Panc1 (cell line): ENCODE data around the gene TNRC6A. TPM values are rescaled to one million over a fixed set of nuclear protein-coding genes. Genes with fewer than 3 reads are reported as not detected.

ENCODE experiments used
- ATAC-seq: fragments of 200-7000 bp; cut with Tn5 transposase; 2 replicates; pipeline ENCODE4 v1.9.1; 2020; ENCODE audit warnings: mild to moderate bottlenecking, moderate library complexity
- BruUV-seq: library from RNA; stranded (reverse); fragments of 400-500 nt; replicated peaks from 2 replicates; lab custom pipeline; 2021; lab: Mats Ljungman, UMichigan
- CTCF ChIA-PET: fragments of 300-600 bp; sonication (Branson Sonifier 250); formaldehyde crosslinking; loops from one replicate; lab custom pipeline; 2022; ENCODE audit warnings: antibody characterized with exemption; lab: Charles Lee
- POLR2A ChIA-PET: fragments of 300-600 bp; sonication (Branson Sonifier 250); formaldehyde crosslinking; loops from one replicate; lab custom pipeline; 2022; ENCODE audit warnings: antibody characterized with exemption; lab: Charles Lee
- DNase-seq: peaks from one replicate; pipeline ENCODE4 v3.0.0-alpha.2; 2010; ENCODE audit warnings: low read depth, low spot score
- H3K27ac ChIP-seq: 2 replicates; pipeline ENCODE4 v1.5.1; 2011; ENCODE audit warnings: mild to moderate bottlenecking, low read length, inconsistent platforms
- H3K27me3 ChIP-seq: fragments of 200-500 bp; sonication (Bioruptor generic); 2 replicates; pipeline ENCODE4 v1.6.0; 2014; ENCODE audit warnings: low read length, inconsistent platforms; ENCODE audit not compliant: control insufficient read depth, insufficient read depth
- H3K36me3 ChIP-seq: fragments of 200-500 bp; sonication (Bioruptor generic); 2 replicates; pipeline ENCODE4 v1.5.1; 2014; ENCODE audit warnings: inconsistent platforms, mild to moderate bottlenecking, low read length, moderate library complexity; ENCODE audit not compliant: control insufficient read depth, insufficient read depth
- H3K4me1 ChIP-seq: 2 replicates; pipeline ENCODE4 v1.5.1; 2011; ENCODE audit warnings: inconsistent platforms, mild to moderate bottlenecking, low read length, moderate library complexity; ENCODE audit not compliant: control insufficient read depth, insufficient read depth
- H3K4me3 ChIP-seq, 2 experiments: 2 replicates each; pipeline ENCODE4 v1.5.1; 2011 to 2012; ENCODE audit warnings: low read depth in 2 of 2, low read length in 2 of 2, mild to moderate bottlenecking in 2 of 2, inconsistent platforms in 1 of 2, moderate library complexity in 1 of 2
- H3K9me3 ChIP-seq: fragments of 200-500 bp; sonication (Bioruptor generic); 2 replicates; pipeline ENCODE4 v1.5.1; 2014; ENCODE audit warnings: low read depth, mild to moderate bottlenecking, inconsistent platforms, low read length, moderate library complexity; ENCODE audit not compliant: control insufficient read depth, insufficient read depth
- CTCF ChIP-seq: fragments of 450-650 bp; IDR thresholded peaks from 2 replicates; pipeline ENCODE4 v1.5.1; 2017; ENCODE audit warnings: mild to moderate bottlenecking
- POLR2AphosphoS5 ChIP-seq: IDR thresholded peaks from 2 replicates; pipeline ENCODE4 v1.6.1; 2012; ENCODE audit warnings: mild to moderate bottlenecking, low read depth, low read length, moderate library complexity
- REST ChIP-seq, 2 experiments: IDR thresholded peaks; 2 replicates each; pipeline ENCODE4 v1.6.1; 2011 to 2012; ENCODE audit warnings: low read depth in 2 of 2, control low read depth in 1 of 2, low read length in 1 of 2, mild to moderate bottlenecking in 1 of 2, moderate library complexity in 1 of 2; ENCODE audit not compliant: insufficient read depth in 1 of 2
- SIN3A ChIP-seq: IDR thresholded peaks from 2 replicates; pipeline ENCODE4 v1.6.1; 2012; ENCODE audit warnings: low read depth, mild to moderate bottlenecking, low read length, moderate library complexity, borderline replicate concordance; ENCODE audit not compliant: insufficient read depth
- TCF7L2 ChIP-seq: IDR thresholded peaks from 2 replicates; pipeline ENCODE4 v1.6.1; 2011; ENCODE audit warnings: mild to moderate bottlenecking, low read depth, low read length, inconsistent platforms
- in situ Hi-C: cut with HindIII; loops from 2 replicates; pipeline ENCODE4 v1.10.0; 2016; ENCODE audit warnings: low sequenced_read_pairs, low pct_unique_long_range_greater_than_20kb
- intact Hi-C: fragments of 100-400 bp; cut with micrococcal nuclease; formaldehyde crosslinking; loops from one replicate; pipeline ENCODE4 v1.10.0; 2022; ENCODE audit not compliant: unreplicated experiment
- total RNA-seq: library from RNA; stranded (reverse); gene quantifications from one replicate; pipeline ENCODE4 v1.2.1, GENCODE V29; 2021; ENCODE audit not compliant: unreplicated experiment

TNRC6A gene
- total RNA-seq, 1 experiment from 2014 or later = 53.6 TPM

- BruUV-seq = no TSS peak
- Histone ChIP-seq H3K27ac (no peak overlapping the region), H3K4me3 (no peak overlapping the region), H3K4me1 (0 out of 2 replicates have a peak, but pooled peaks cover 3% of the 10 kb centered on the region), H3K36me3 (no peaks in the 10 kb centered on the region), H3K27me3 (no peaks in the 10 kb centered on the region), H3K9me3 (peaks cover 5% of the 10 kb centered on the region; the same call in 1 of the 2 replicates)
- in situ Hi-C loops (no loop called here), intact Hi-C loops (no loop called here)
- ChIA-PET POLR2A (interaction anchor here (0.6 kb wide), 1 partner anchor 11 kb away, joined by 12 read pairs; no protein-coding TSS in a partner anchor), CTCF (no interaction called here)
- ATAC-seq (no peak), DNase-seq (no peak)
- TF ChIP-seq REST (IDR thresholded peaks at IDR 0.05; ENCODE audit: insufficient read depth in 1 of 2, low read depth in 2 of 2, low read length in 1 of 2) = no peak
- no peak for TF ChIP-seq CTCF
- TF ChIP-seq TCF7L2 = no peak
- TF ChIP-seq POLR2AphosphoS5 = no peak
- no peak for TF ChIP-seq SIN3A
Observed at GRCh38 chr16:24717411-24717810, 12.0 kb upstream of the TNRC6A start.

DNA sequence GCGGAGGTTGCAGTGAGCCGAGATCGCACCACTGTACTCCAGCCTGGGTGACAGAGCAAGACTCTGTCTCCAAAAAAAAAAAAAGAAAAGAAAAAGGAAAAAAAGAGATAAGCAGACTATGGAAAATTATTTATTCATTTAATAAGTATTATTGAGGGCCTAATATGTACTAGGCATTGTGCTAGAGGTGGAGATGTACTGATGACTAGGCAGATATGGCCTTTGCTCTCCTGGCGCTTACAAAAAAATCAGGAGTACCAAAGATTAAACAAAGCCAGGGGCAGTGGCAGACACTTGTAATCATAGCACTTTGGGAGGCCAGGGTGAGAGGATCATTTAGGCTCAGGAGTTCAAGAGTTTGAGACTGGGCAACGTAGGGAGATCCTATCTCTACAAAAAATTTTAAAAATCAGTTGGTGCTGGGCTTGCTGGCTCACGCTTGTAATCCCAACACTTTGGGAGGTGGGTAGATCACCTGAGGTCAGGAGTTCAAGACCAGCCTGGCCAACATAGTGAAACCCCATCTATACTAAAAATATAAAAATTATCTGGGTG lies 10.4 kb upstream of the TNRC6A start:
- Histone ChIP-seq H3K9me3 (no peaks in the 10 kb centered on the region), H3K27ac (no peak overlapping the region), H3K36me3 (no peaks in the 10 kb centered on the region), H3K4me1 (0 out of 2 replicates have a peak, but pooled peaks cover 3% of the 10 kb centered on the region), H3K27me3 (no peaks in the 10 kb centered on the region), H3K4me3 (no peak overlapping the region)
- TF ChIP-seq TCF7L2 (no peak), REST (IDR thresholded peaks at IDR 0.05; ENCODE audit: insufficient read depth in 1 of 2, low read depth in 2 of 2, low read length in 1 of 2) (no peak), SIN3A (no peak), CTCF (no peak), POLR2AphosphoS5 (no peak)
- no TSS peak for BruUV-seq
- in situ Hi-C loops = no loop called here
- DNase-seq (no peak), ATAC-seq (no peak)
- CTCF ChIA-PET = no interaction called here
- intact Hi-C loops = no loop called here
- POLR2A ChIA-PET = no interaction called here
